ENCODE data around the gene LMO4.

Gene LMO4

DNA sequence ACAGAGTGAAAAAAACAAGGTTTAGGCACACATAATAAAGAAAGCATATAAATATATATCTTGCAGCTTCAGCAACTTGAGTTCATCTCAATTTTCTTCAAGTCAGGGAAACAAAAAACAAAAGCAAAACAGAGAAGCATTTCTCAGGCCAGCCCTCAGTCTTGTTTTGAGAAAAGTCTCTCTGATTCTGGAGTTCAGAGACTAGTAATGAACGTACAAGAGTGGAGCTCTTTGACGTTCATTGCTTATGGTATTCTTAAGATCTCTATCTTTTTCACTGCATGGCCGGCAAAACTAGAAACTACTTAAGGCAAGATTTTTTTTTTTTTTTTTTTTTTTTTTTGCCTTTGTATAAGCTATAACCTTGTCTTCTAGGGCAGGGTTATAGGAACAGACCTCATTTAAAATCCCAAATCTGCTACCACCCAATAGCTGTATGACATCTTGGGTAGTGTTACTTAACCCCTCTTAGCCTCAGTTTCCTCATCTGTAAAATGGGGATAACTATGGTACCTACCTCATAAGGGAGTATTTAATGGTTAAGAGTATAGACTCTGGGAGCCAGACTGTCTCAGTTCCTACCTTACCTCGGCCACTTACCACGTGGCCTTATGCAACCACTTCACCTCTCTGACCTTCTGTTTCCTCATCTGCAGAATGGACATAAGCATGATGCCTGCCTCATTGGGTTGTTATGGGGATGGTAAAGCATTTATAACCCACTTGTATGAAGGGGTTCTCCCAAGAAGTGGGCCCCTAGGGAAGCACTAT, 33.6 kb downstream of the LMO4 start:
- DNase-seq (ENCODE audit: low read depth): no peak

DNA sequence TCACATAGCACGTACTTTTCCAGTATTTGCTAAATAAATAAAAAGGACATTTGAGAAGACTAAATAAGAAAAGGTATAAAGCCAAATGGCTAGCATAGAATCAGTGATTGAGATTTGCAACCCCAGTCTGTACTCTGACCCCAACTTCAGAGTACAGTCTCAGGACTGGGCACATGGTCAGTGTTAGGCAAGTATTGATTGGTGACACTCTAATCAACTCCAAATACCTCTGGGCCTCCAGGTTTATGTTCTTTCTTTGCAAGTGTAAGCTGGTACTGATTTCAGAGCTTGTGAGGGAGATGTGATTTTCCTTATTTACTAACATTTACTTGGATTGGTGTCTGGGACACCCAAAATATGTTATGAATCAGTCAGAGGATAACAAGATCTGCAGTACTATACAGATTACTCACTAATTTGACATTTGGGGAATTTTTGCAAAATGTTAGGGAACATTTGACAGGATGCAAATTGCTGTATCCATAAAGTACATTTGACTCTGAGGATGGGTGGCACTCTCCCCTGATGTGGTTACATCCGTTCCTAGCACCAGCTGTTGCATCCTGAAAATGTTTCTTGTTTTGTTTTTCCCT, 34.2 kb downstream of the LMO4 start:
- DNase-seq (ENCODE audit: low read depth): no peak

GRCh38 chr1:87367549-87367948, 38.9 kb downstream of the LMO4 start:
- DNase-seq (ENCODE audit: low read depth): no peak

DNA sequence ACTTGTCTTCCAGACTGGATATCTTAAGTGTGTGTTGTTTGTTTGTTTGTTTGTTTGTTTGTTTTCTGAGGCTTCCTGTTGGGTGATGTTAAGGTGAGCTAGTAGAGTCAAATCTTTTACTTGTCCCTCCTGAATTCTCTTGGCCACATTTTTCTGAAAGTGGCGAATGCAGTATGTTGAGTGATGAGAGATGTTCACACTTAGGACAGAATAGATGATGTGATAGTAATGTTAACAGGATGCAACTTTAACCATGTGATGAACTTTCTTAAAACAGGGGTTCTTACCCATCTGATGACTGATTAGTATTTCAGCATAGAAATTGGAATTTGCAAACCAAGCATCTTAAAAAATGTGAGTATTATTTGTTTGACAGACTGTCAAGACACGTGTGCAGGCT, 40.2 kb downstream of the LMO4 start:
- no peak for DNase-seq (ENCODE audit: low read depth)

DNA sequence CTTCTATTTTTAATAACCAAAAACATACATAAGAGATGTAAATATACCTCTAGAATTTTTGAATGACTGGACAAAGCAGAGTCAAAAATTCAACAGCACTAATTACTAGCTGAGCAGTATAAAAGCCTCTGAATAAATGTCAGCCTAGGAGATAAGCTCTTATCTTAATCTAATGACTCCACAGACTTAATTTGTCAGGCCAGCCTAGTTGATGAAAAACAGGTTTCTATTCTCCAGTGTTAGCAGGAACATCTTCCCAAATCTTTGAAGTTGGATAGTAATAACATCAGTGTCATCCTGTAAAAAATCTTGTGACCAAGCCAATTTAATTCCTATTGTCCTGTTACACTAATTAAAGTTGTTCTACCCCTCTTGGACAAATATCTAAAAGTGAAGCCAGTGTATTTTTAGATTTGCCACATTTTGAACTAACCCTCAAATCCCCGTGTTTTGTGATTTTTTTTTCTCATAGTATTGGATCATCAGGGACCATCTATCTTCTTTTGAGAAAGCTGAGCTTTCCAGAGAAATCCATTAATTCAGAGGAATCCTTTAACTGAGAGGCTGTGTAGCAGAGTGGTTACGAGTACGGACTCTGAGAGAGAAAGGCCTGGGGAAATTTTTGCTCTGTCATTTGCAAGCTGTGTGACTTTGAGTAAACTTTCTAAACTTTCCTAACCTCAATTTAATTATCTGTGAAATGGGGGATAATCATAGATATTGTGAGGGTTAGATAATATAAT, 41.2 kb downstream of the LMO4 start:
- DNase-seq (ENCODE audit: low read depth): no peak

DNA sequence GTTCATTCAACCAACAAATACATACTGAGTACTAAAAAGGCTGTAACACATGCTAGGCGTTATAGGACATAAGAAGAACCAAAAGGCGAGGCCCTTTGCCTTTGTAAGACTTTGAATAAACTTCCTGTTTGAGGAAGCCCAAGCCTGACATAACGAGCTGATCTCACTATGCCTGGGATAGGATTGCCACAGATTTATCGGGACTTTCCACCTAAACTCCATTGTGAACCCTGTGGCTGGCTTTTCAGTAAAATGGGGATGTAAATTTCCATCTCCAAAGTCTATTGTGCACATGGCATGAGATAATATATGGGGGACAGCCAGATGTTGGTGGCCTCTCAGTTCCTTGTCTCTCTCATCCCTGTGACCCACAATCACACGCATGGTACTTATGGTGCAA, 41.9 kb downstream of the LMO4 start:
- DNase-seq (ENCODE audit: low read depth): no peak

DNA sequence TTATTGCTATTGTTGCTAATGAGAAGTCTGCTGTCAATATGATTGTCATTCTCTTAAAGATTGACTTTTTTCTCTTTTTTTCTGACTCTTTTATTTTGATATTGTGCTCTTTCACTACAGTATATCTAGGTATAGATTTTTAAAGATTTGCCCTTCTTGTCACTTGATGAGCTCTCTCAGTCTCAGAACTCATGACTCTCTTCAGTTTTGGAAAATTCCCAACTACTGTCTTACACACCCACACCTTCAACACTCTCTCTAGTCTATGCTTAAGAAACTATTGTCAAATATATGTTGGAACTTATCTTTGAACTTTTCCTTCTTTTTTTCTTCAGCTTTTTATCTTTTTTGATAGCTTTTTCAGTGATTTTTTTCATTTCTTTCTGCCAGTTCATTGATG, 50.6 kb downstream of the LMO4 start:
- no peak for DNase-seq (ENCODE audit: low read depth)

GRCh38 chr1:87386217-87386790, 57.6 kb downstream of the LMO4 start:
- DNase-seq (ENCODE audit: low read depth): no peak

DNA sequence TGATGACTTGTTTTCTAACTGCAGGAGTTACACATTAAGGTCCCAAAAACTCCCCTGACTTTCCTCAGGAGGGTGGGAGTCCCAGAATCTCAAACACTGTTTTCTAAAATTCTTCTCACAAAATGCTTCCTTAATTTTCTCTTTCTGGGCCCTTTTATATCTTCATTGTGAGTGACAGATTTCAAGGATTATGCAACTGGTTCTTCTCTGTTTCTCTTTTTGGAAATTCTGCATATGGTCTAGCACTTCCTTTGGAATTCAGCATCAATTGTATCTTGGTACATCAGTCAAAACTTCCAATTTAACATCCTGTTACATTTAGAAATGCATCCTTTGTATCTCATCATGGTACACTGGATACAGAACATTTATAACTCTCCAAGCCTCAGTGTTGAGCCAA, 59.7 kb downstream of the LMO4 start:
- DNase-seq (ENCODE audit: low read depth): no peak

DNA sequence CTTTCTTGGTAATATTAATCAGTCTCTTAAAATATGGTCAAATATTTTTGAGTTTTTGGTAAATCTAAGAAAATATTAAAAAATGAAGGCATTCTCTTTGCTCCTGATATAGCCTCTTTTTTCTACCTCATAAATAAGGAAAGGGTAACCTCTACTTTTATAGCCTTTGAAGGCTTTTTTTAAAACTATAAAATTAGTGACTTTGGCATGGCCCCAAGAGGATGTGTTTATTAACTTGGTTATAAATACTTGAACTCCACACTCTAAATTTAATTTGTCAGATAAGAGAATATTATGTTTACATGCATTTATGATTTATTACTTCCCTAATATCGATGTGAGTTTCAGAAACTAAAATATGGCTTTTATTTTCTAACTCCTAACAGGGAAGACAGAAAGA, 60.3 kb downstream of the LMO4 start:
- DNase-seq (ENCODE audit: low read depth): no peak

DNA sequence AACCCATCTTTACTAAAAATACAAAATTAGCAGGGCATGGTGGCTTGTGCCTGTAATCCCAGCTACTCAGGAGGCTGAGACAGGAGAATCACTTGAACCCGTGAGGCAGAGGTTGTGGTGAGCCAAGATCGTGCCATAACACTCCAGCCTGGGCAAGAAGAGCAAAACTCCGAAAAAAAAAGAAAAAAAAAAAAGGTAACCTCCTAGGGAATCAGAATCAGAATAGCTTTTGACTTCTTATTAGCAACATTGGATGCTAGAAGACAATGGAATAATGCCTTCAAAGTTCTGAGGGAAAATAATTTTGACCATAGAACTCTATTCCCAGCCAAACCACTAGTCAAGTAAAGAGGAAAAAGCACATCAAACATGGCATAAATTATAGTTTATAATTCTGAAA, 60.9 kb downstream of the LMO4 start:
- no peak for DNase-seq (ENCODE audit: low read depth)

- DNase-seq (ENCODE audit: low read depth): no peak
Observed at GRCh38 chr1:87392248-87393192, 63.8 kb downstream of the LMO4 start.

DNA sequence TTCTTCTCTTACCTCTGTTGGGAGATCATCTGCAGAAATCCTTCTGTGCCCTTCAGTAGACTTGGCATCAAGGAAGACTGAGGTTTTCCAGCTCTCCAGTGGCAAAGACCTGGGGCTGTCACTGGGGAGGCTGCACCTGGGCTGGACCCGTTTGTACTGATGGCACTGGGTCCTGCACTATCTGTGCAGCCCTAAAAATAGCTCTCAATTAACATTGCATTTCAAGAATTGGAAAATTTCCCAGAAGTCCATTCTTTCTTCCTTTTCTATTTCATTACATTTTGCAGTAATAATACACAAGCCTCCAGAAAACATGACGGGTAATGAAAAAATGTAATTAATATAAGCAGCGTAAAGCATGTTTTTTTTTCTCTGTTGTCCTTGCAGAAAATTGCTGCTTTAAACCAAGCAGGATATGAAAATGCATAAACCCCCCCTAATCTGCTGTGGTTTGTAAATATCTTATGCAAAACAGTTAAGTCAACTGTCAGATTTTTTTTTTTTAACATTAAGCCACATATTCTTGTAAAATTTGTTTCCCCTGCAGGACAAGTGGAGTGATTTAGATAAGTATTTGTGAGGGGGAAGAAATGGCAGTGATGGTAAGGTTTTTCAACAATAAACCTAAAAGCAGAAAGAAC, 64.9 kb downstream of the LMO4 start:
- DNase-seq (ENCODE audit: low read depth): no peak

GRCh38 chr1:87394513-87394912, 65.8 kb downstream of the LMO4 start:
- DNase-seq (ENCODE audit: low read depth): no peak

GRCh38 chr1:87394982-87395381, 66.3 kb downstream of the LMO4 start:
- DNase-seq (ENCODE audit: low read depth): no peak

Measured in stimulated activated CD8-positive, alpha-beta memory T cell treated with anti-CD3 and anti-CD28 coated beads, Interleukin-15, amount 100 ng/mL, for 1 hour (primary cell).